Stimulated activated memory B cell treated with anti-CD40 and anti-IgM and Interleukin-4, amounts not matched to agents 10 μg/mL and 1 μg/mL and 100 μg/mL, for 72 hours (primary cell): Measurements from ENCODE around the gene UCK1.

Experiments
- ATAC-seq: fragments of 150-1000 bp; cut with Tn5 transposase; 2 replicates; pipeline ENCODE4 v1.10.0; 2021
- H3K27ac Mint-ChIP-seq: one replicate; pipeline ENCODE4 v1.8.0; 2022; ENCODE audit warnings: mild to moderate bottlenecking, mixed read lengths
- H3K27me3 Mint-ChIP-seq: one replicate; pipeline ENCODE4 v1.8.0; 2022; ENCODE audit warnings: mixed read lengths
- H3K36me3 Mint-ChIP-seq: one replicate; pipeline ENCODE4 v1.8.0; 2022; ENCODE audit warnings: mixed read lengths
- H3K4me1 Mint-ChIP-seq: one replicate; pipeline ENCODE4 v1.8.0; 2022; ENCODE audit warnings: mixed read lengths
- H3K4me3 Mint-ChIP-seq: one replicate; pipeline ENCODE4 v1.8.0; 2022; ENCODE audit warnings: mild to moderate bottlenecking, moderate library complexity, mixed read lengths
- H3K9me3 Mint-ChIP-seq: one replicate; pipeline ENCODE4 v1.8.0; 2022; ENCODE audit warnings: mixed read lengths

UCK1 gene

DNA sequence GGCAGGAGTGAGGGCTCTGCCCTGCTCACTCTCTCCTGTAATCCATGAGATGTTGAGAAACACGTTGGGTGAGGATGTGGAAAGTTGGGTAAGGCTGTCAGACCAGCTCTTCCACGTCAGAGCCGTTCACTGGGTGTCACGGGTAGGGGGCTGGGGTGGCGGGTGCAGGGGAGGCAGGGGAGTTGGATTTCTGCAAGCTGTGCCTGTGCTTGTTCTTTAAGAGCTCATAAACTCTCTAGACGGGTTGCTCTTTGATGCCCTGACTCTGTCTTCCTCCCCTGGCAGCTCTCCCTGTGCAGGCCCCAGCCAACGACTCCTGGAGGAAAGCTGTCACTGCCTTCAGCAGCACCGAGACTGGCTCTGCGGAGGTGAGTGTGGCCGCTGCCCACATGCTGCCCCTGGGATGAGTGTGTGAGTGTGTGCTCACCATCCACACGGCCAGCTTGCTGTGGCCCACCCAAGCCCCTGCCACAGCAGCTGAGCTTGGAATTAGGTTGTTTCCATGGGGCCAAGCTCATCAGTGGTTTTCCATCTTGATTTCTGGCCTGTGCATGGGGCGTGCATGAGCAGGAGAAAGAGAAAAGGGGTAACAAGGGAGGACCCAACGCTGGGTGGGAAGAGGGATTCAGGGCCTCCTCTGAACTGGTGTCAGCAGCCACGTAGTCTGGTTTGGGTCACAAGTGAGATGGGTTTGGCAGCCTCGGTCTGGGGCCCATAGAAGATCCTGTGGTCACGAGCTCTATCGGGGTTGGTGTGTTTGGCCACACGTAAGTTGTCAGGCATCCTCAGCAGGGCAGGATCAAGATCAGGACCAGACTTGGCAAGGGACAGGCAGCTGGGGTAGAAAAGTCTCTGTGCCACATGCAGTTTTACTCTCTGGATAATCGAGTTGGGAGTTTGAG, 49.4 kb downstream of the UCK1 start:
- Mint-ChIP-seq H3K4me3 (no peak overlapping the region), H3K27ac (no peak overlapping the region), H3K4me1 (peaks cover 6% of the 10 kb centered on the region), H3K9me3 (no peaks in the 10 kb centered on the region), H3K27me3 (no peaks in the 10 kb centered on the region), H3K36me3 (peaks cover 59% of the 10 kb centered on the region)
- ATAC-seq: no peak

DNA sequence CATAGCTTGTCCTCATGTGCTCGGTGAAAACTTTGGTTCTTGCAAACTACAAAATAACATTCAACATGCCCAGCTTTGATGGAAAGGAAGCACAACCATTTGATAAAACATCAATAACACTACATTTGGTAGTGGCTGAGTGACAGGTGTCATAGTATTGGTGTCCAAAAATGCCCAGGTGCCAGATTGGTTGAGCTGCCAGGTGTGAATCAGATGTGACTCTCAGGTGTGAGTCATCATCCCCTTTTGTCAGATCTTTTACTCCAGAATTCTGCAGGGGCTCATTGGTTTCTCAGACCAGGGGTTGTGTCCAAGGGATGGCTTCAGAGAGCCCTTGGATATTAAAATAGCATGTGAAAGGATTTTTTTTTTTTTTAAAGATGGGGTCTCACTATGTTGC, 50.8 kb downstream of the UCK1 start:
- no peaks in the 10 kb centered on the region for H3K27me3 Mint-ChIP-seq
- no peak overlapping the region for H3K27ac Mint-ChIP-seq
- peaks cover 61% of the 10 kb centered on the region for H3K36me3 Mint-ChIP-seq
- H3K9me3 Mint-ChIP-seq: no peaks in the 10 kb centered on the region
- ATAC-seq: no peak
- peaks cover 6% of the 10 kb centered on the region for H3K4me1 Mint-ChIP-seq
- no peak overlapping the region for H3K4me3 Mint-ChIP-seq

DNA sequence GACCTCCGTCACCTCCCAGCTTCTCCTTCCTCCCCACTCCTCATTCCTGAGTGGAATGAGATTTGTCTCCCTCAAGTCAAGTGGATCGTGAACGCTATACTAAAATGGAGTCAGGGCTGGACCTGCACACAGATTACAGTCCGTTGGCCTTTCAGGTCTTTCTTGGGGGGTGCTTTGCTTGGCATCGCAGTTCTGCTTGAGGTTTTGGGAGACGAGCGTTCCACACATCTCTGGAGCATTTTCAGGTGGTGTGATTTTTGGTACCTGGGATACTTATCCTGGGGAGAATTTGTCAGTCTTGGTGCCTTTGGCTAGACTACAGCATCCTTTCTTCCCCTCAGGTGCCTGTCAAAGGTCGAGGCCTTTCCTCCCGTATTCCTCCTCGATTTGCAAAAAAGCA, 52.2 kb downstream of the UCK1 start:
- Mint-ChIP-seq H3K27ac (no peak overlapping the region), H3K36me3 (peaks cover 67% of the 10 kb centered on the region), H3K9me3 (no peaks in the 10 kb centered on the region), H3K4me3 (no peak overlapping the region), H3K4me1 (peaks cover 6% of the 10 kb centered on the region), H3K27me3 (no peaks in the 10 kb centered on the region)
- ATAC-seq: no peak

GRCh38 chr9:131478421-131478868, 52.6 kb downstream of the UCK1 start:
- H3K9me3 Mint-ChIP-seq: no peaks in the 10 kb centered on the region
- peaks cover 67% of the 10 kb centered on the region for H3K36me3 Mint-ChIP-seq
- peak; percentile 43 for ATAC-seq
- H3K27ac Mint-ChIP-seq: peak overlapping the region; percentile 45
- H3K4me1 Mint-ChIP-seq: peaks cover 6% of the 10 kb centered on the region
- peak overlapping the region; percentile 6 for H3K4me3 Mint-ChIP-seq
- no peaks in the 10 kb centered on the region for H3K27me3 Mint-ChIP-seq

DNA sequence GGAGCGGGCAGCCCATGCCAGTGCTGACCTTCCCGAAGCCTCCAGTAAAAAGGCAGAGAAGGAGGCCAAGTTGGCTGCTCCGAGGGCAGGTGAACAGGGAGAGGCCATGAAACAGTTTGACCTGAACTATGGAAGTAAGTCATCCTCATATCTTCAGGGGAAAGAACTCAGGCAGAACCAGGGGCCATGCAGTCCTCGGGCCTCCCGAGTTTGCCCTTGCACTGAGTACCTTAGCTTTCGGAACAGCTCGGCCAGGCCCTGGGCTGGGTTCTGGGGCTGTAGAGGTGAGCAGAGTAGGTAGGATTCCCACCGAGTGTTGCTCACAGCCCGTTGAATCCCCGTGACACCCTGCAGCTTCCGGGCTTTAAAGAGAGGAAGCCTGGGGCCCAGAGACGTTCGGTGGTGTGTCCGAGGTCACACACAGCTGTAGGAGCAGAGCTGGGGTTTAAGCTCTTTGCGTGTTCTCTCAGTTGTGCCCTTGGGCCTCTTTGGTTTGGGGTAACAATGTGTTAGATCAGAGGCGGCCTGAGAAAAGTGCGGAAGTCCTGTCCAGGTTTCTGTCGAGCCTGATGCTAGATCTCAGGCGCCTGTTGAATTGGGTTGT, 53.1 kb downstream of the UCK1 start:
- Mint-ChIP-seq H3K4me1 (peaks cover 6% of the 10 kb centered on the region), H3K27me3 (no peaks in the 10 kb centered on the region), H3K27ac (peak overlapping the region; percentile 45), H3K9me3 (no peaks in the 10 kb centered on the region), H3K4me3 (no peak overlapping the region), H3K36me3 (peaks cover 67% of the 10 kb centered on the region)
- ATAC-seq: no peak

DNA sequence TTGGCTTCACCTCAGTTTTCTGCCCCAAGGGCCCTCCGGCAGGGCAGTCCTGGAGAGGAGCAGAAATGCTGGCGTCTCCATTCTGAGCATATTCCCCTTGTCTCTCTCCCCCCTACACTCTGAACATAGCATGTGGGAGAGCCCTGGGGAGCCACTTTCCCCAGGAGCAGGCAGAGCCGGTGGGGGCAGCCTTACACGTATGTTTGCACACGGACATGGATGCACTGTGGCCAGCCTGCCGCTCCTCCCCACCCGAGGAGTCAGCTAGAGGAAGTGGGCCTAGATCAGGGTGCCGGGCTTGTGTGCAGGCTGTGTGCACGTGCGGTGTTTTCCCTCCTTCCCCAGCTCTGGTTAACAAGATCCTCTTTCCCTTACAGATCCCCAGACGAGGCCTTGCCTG, 53.7 kb downstream of the UCK1 start:
- H3K9me3 Mint-ChIP-seq: no peaks in the 10 kb centered on the region
- H3K27me3 Mint-ChIP-seq: no peaks in the 10 kb centered on the region
- peaks cover 67% of the 10 kb centered on the region for H3K36me3 Mint-ChIP-seq
- H3K4me1 Mint-ChIP-seq: peaks cover 6% of the 10 kb centered on the region
- no peak overlapping the region for H3K4me3 Mint-ChIP-seq
- H3K27ac Mint-ChIP-seq: no peak overlapping the region
- ATAC-seq: no peak

DNA sequence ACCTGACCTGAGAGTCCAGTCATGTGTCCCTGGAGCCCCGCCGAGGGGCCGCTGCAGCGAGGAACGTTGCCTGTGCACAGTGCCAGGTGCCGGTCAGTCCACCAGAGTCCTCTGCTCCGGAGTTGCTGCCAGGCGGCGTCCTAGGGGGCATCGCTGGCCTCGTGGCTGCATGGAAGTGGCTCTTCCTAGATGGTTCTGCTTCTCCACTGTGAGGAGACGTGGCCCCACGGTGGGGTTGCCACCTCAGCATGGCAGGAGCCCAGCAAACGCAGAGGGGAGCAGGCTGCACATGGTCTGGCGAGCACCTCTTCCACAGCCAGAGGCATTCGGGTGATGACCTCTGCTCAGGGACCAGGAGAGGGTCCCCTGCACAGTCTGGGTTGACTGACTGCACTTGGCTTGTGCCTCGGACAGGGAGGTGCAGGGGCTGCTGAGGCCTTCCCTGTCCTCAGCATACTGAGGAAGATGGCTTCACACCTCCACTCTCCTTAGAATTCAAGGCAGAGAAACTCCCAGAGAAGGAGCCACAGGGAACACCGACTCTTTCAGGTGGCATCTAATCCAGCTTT, 54.2 kb downstream of the UCK1 start:
- Mint-ChIP-seq H3K27me3 (no peaks in the 10 kb centered on the region), H3K4me3 (no peak overlapping the region), H3K9me3 (no peaks in the 10 kb centered on the region), H3K36me3 (peaks cover 64% of the 10 kb centered on the region), H3K27ac (no peak overlapping the region), H3K4me1 (peaks cover 6% of the 10 kb centered on the region)
- no peak for ATAC-seq

DNA sequence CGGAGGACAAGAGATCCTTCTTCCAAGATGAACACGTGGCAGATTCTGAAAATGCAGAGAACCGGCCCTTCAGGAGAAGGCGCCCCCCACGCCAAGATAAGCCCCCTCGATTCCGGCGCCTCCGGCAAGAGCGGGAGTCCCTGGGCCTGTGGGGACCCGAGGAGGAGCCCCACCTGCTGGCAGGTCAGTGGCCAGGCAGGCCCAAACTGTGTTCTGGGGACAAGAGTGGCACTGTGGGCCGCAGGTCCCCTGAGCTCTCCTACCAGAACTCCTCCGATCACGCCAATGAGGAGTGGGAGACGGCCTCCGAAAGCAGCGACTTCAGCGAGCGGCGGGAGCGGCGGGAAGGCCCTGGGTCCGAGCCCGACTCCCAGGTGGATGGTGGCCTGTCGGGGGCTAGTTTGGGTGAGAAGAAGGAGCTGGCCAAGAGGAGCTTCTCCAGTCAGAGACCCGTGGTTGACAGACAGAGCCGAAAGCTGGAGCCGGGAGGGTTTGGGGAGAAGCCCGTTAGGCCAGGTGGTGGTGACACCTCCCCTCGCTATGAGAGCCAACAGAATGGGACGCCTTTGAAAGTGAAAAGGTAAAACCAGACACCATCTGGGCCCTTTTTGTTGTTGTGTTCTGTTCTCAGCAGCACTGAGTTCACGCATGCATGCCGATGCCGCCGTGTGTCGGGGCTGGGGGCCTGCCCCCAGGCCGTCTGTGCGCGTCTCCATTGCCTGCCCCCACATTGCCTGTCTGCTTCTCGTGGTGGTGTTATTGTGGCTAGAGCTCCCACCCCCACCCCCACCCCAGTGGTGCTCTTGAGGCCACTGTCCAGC, 54.9 kb downstream of the UCK1 start:
- no peak for ATAC-seq
- Mint-ChIP-seq H3K27me3 (no peaks in the 10 kb centered on the region), H3K4me1 (peaks cover 6% of the 10 kb centered on the region), H3K36me3 (peaks cover 67% of the 10 kb centered on the region), H3K4me3 (no peak overlapping the region), H3K27ac (no peak overlapping the region), H3K9me3 (no peaks in the 10 kb centered on the region)

- Mint-ChIP-seq H3K27ac (peak overlapping the region; percentile 58), H3K27me3 (no peaks in the 10 kb centered on the region), H3K36me3 (peaks cover 76% of the 10 kb centered on the region), H3K4me1 (peaks cover 6% of the 10 kb centered on the region), H3K9me3 (no peaks in the 10 kb centered on the region), H3K4me3 (no peak overlapping the region)
- no peak for ATAC-seq
Measured at GRCh38 chr9:131475111-131475955, 55.7 kb downstream of the UCK1 start.

- H3K9me3 Mint-ChIP-seq: no peaks in the 10 kb centered on the region
- ATAC-seq: no peak
- H3K27ac Mint-ChIP-seq: peak overlapping the region; percentile 58
- no peak overlapping the region for H3K4me3 Mint-ChIP-seq
- no peaks in the 10 kb centered on the region for H3K27me3 Mint-ChIP-seq
- H3K36me3 Mint-ChIP-seq: peaks cover 82% of the 10 kb centered on the region
- H3K4me1 Mint-ChIP-seq: peaks cover 6% of the 10 kb centered on the region
Measured at GRCh38 chr9:131474711-131475110, 56.4 kb downstream of the UCK1 start.

DNA sequence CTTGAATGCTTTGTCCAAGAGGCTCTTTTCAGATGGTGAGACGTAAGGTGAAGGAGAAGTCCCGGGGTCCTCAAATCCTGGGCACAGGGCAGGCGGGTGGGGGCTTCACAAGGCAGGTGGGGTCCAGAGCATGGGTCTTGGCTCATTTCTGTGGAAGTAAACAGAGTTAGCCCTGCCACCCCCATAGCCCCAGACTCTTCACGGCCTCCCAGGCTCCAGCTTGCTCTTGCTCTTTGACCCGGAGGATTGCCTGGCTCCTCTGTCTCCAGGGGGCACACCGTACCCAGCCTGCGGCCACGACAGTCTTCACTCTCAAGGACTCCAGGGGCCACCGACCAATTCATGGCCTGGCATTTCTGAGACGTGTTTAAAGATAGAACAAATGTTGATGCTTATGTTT, 57.2 kb downstream of the UCK1 start:
- no peak for ATAC-seq
- H3K4me1 Mint-ChIP-seq: peaks cover 6% of the 10 kb centered on the region
- peaks cover 81% of the 10 kb centered on the region for H3K36me3 Mint-ChIP-seq
- no peak overlapping the region for H3K4me3 Mint-ChIP-seq
- peak overlapping the region; percentile 32 for H3K27ac Mint-ChIP-seq
- H3K9me3 Mint-ChIP-seq: no peaks in the 10 kb centered on the region
- H3K27me3 Mint-ChIP-seq: no peaks in the 10 kb centered on the region
